Activated naive CD4-positive, alpha-beta T cell treated with anti-CD3 and anti-CD28 coated beads, Interleukin-2, amount 50 U/mL, for 72 hours (primary cell): Measurements from ENCODE around the gene RELL1. TPM values are rescaled to one million over a fixed set of nuclear protein-coding genes. Genes with fewer than 3 reads are reported as not detected.
A peak's percentile ranks its signal among the peaks of the same experiment; 100 is the strongest.

Experiments
- ATAC-seq, 2 donors: fragments of 150-1000 bp; cut with Tn5 transposase; 2 replicates each; pipeline ENCODE4 v1.10.0; 2021; ENCODE audit warnings: mild to moderate bottlenecking in 2 of 2, moderate library complexity in 2 of 2
- DNase-seq, 2 donors: peaks; one replicate each; pipeline ENCODE4 v3.0.0; 2021 to 2022; ENCODE audit warnings: low spot score in 2 of 2
- H3K27ac Mint-ChIP-seq, 2 donors: one replicate each; pipeline ENCODE4 v1.8.0; 2022; ENCODE audit warnings: mild to moderate bottlenecking in 2 of 2, mixed read lengths in 2 of 2
- H3K36me3 Mint-ChIP-seq, 2 donors: one replicate each; pipeline ENCODE4 v1.8.0; 2022; ENCODE audit warnings: mixed read lengths in 2 of 2
- H3K9me3 Mint-ChIP-seq, 2 donors: one replicate each; pipeline ENCODE4 v1.8.0; 2022; ENCODE audit warnings: mixed read lengths in 2 of 2
- total RNA-seq, 2 donors: library from RNA; stranded (reverse); gene quantifications; one replicate each; pipeline ENCODE4 v1.2.3, GENCODE V29; 2022

Gene RELL1
- total RNA-seq, 2 donors from 2014 or later: 15.1 to 15.2 TPM

- DNase-seq: no peak
- H3K27ac Mint-ChIP-seq: no peak overlapping the region
- H3K9me3 Mint-ChIP-seq: peaks cover 17 to 24% of the 10 kb centered on the region in 2 donors
Observed at GRCh38 chr4:37656649-37657048, 29.5 kb downstream of the RELL1 start.

GRCh38 chr4:37653601-37654000, 32.6 kb downstream of the RELL1 start:
- Mint-ChIP-seq H3K36me3 (peaks cover 33 to 57% of the 10 kb centered on the region in 2 donors), H3K27ac (no peak overlapping the region), H3K9me3 (peaks cover 17 to 22% of the 10 kb centered on the region in 2 donors)
- ATAC-seq (no peak), DNase-seq (no peak)

More at GRCh38 chr4:37656649-37657048, 29.5 kb downstream of the RELL1 start:
- H3K36me3 Mint-ChIP-seq: peaks cover 36 to 53% of the 10 kb centered on the region in 2 donors
- no peak for ATAC-seq

DNA sequence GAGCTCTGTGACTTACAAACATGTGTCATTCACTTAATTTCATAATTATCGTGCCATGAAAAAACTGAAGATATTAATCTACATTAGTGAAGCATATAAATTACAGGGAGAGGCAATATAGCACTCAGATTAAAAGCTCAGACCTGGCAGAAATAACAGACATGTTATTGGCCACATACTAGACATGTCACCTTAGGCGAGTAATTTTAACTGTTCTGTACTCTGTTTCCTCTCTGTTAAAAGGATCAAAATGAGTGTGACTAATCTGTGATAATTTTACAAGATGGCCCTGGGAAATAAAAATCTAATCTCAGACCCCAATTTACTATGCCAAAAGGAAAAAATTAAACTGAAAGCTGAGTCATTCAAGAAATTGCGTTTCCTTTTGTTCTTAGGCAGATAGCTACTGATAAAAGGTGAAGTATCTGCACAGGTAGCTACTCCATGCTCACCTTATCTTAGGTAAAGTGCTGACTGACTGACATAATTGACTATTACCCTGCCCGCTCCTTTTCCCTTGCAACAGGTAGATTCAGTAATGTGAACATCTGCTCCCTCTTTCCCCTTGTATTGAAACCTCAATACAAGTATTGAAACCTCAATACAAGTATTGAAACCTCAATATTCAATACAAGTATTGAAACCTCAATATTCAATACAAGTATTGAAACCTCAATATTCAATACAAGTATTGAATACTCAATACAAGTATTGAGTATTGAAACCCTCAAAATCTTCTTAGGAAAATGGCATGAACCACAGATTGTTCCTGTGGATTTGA, 33.2 kb downstream of the RELL1 start:
- Mint-ChIP-seq H3K9me3 (peaks cover 14 to 19% of the 10 kb centered on the region in 2 donors), H3K36me3 (peaks cover 29 to 56% of the 10 kb centered on the region in 2 donors), H3K27ac (no peak overlapping the region)
- ATAC-seq: peak in 1 of 2 donors; percentile 67
- no peak for DNase-seq

DNA sequence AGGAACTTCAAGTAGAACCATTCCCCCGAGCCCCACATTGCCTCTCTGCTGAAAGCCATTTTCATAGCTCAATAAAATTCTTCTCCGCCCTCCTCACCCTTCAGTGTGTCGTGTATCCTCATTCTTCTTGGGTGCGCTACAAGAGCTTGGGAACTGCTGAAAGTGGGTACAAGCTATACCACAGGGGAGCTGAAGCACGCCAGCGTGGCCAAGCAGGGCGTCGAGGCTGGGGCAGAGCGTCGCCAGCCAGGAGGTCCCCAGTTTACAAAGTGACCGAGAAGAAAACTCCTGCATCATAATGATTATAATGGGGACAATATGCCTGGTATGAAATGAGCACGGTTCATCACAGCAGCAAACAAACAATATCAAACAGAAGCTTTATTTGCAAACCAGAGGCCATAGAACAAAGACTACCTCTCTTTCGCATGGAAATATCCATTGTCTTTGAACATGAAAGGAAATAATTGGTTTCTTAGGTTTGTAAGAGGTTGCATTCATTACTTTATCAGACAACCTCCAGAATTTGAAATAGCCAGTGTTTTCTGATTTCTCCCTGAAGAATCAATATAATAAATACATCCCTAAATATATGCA, 34.3 kb downstream of the RELL1 start:
- Mint-ChIP-seq H3K9me3 (peaks cover 4 to 11% of the 10 kb centered on the region in 2 donors), H3K36me3 (peaks cover 20 to 47% of the 10 kb centered on the region in 2 donors), H3K27ac (peak overlapping the region in 1 of 2 donors; percentile 55)
- no peak for ATAC-seq
- DNase-seq: no peak

GRCh38 chr4:37650481-37650880, 35.7 kb downstream of the RELL1 start:
- ATAC-seq: no peak
- H3K9me3 Mint-ChIP-seq: peaks cover 4 to 6% of the 10 kb centered on the region in 2 donors
- peaks cover 16 to 33% of the 10 kb centered on the region in 2 donors for H3K36me3 Mint-ChIP-seq
- no peak for DNase-seq
- H3K27ac Mint-ChIP-seq: no peak overlapping the region

- peaks cover under 1 to 3% of the 10 kb centered on the region in 2 donors for H3K9me3 Mint-ChIP-seq
- H3K27ac Mint-ChIP-seq: no peak overlapping the region
- DNase-seq (no peak), ATAC-seq (no peak)
- H3K36me3 Mint-ChIP-seq: peaks cover 12 to 29% of the 10 kb centered on the region in 2 donors
Observed at GRCh38 chr4:37649268-37649667, 36.9 kb downstream of the RELL1 start.

DNA sequence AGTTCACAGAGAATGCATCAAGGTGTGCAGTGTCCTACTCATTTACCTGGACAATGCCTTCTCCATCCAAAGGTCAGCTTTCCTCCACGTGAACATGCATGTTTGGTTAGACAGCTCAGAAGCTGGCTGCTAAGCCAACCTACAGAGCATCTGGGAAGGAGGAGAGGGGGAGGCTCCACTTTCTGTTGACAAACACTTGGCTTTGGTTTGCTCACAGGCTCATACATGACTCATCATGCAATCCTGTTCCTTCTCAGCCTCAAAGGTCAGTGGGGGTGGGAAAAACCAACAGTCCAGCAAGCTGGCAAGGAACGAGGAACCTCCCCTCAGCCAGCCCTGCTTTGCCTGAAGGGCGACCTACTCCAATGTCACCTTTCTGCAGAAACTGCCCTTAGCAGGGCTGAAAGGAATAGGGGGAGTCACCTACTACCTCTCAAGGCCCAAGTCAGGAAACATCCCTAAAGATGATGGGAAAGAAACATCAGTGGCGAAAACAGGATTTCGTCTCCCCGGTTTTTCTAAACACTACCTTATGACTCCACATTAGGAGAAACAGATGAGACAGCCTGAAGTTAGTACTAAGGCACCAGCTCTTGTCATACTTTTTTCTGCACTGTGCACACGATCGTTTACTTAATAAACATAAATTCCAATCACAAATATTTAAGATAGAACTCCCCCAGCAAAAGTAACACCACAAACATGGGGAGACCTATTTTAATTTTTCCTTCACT, 37.9 kb downstream of the RELL1 start:
- H3K36me3 Mint-ChIP-seq: peaks cover 7 to 20% of the 10 kb centered on the region in 2 donors
- H3K9me3 Mint-ChIP-seq: no peaks in the 10 kb centered on the region
- ATAC-seq: no peak

DNA sequence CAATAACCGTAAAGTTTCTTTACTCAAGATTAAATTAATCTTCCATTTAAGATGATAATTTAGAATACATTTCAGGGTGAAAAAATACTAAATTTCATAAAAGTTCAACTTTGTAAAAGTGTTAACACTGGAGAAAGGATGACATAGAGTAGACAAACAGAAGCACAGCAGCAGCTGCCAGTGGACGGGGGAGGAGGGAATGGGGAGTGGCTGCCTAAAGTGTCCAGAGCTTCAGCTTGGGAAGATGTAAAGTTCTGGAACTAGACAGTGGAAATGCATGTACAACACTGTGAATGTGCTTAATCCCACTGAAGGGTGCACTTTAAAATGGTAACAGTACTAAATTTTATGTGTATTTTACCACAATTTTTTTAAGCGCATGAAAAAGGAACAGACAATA, 39.9 kb downstream of the RELL1 start:
- Mint-ChIP-seq H3K9me3 (no peaks in the 10 kb centered on the region), H3K36me3 (peaks cover 7 to 20% of the 10 kb centered on the region in 2 donors), H3K27ac (no peak overlapping the region)
- DNase-seq (no peak), ATAC-seq (no peak)

More for the DNA sequence above, 37.9 kb downstream of the RELL1 start:
- no peak for DNase-seq
- no peak overlapping the region for H3K27ac Mint-ChIP-seq

GRCh38 chr4:37645736-37646135, 40.4 kb downstream of the RELL1 start:
- peaks cover 7 to 20% of the 10 kb centered on the region in 2 donors for H3K36me3 Mint-ChIP-seq
- ATAC-seq (no peak), DNase-seq (no peak)

GRCh38 chr4:37644962-37645361, 41.2 kb downstream of the RELL1 start:
- no peaks in the 10 kb centered on the region for H3K9me3 Mint-ChIP-seq
- DNase-seq (no peak), ATAC-seq (no peak)
- H3K36me3 Mint-ChIP-seq: peaks cover 2 to 14% of the 10 kb centered on the region in 2 donors
- no peak overlapping the region for H3K27ac Mint-ChIP-seq

More at GRCh38 chr4:37645736-37646135, 40.4 kb downstream of the RELL1 start:
- H3K27ac Mint-ChIP-seq: peak overlapping the region in 1 of 2 donors; percentile 9
- no peaks in the 10 kb centered on the region for H3K9me3 Mint-ChIP-seq

- H3K9me3 Mint-ChIP-seq: no peaks in the 10 kb centered on the region
- no peak for DNase-seq
- H3K27ac Mint-ChIP-seq: peak overlapping the region in 1 of 2 donors; percentile 17
- peaks cover 0 to 6% of the 10 kb centered on the region in 2 donors for H3K36me3 Mint-ChIP-seq
- no peak for ATAC-seq
Observed at GRCh38 chr4:37641886-37642849, 44.0 kb downstream of the RELL1 start.

GRCh38 chr4:37641352-37641751, 44.8 kb downstream of the RELL1 start:
- no peak for ATAC-seq
- Mint-ChIP-seq H3K36me3 (peaks cover 0 to 10% of the 10 kb centered on the region in 2 donors), H3K27ac (no peak overlapping the region), H3K9me3 (no peaks in the 10 kb centered on the region)
- DNase-seq: no peak

DNA sequence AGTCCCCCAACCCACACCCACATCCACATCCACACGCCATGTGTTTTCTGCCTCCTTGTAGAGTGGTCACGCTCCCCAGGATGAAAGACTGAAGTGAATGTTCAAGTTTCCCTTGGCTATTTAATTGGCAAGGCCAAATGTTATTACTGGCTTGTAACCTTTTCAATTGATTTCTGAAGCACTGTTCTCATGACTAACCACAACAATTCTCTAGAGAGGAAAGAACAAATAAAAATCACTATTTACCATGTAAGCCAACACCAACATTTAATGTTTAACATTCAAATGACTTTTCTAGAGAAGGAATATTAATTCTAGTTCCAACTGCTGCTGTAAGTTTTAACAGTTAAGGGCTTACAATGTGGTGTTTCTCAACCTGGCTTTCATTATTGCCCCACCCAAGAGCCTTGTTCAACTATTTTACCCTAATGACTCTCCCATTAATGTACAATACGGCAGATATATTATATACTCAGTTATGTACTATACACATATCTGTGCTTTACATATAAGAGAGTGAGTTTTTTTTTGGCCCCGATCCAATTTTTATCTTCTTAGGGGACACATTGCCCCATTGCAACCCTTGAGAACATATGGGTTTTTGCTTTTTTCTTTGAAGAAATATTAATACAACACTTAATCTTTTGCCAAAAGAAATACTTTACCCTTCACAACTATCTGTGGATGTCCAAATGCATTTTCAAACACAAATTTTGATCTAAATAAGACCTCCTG, 46.5 kb downstream of the RELL1 start:
- H3K27ac Mint-ChIP-seq: peak overlapping the region in 1 of 2 donors; percentile 90
- DNase-seq: no peak
- no peaks in the 10 kb centered on the region for H3K9me3 Mint-ChIP-seq
- no peak for ATAC-seq
- peaks cover 0 to 16% of the 10 kb centered on the region in 2 donors for H3K36me3 Mint-ChIP-seq

- DNase-seq (no peak), ATAC-seq (no peak)
- Mint-ChIP-seq H3K9me3 (no peaks in the 10 kb centered on the region), H3K36me3 (peaks cover 14 to 26% of the 10 kb centered on the region in 2 donors), H3K27ac (no peak overlapping the region)
Observed at GRCh38 chr4:37635155-37635554, 51.0 kb downstream of the RELL1 start.

- H3K9me3 Mint-ChIP-seq: no peaks in the 10 kb centered on the region
- DNase-seq: no peak
- peaks cover 20 to 28% of the 10 kb centered on the region in 2 donors for H3K36me3 Mint-ChIP-seq
- no peak for ATAC-seq
- no peak overlapping the region for H3K27ac Mint-ChIP-seq
Observed at GRCh38 chr4:37634180-37634579, 52.0 kb downstream of the RELL1 start.
